Superior temporal gyrus (tissue), 1 donor: ENCODE data around the gene EXOC3L2.

Source experiments
- DNase-seq: peaks from one replicate; pipeline ENCODE4 v3.0.0-alpha.2; 2016; ENCODE audit errors: extremely low spot score

Gene EXOC3L2

GRCh38 chr19:45218911-45219743 lies 26.1 kb downstream of the EXOC3L2 start:
- DNase-seq: no peak

DNA sequence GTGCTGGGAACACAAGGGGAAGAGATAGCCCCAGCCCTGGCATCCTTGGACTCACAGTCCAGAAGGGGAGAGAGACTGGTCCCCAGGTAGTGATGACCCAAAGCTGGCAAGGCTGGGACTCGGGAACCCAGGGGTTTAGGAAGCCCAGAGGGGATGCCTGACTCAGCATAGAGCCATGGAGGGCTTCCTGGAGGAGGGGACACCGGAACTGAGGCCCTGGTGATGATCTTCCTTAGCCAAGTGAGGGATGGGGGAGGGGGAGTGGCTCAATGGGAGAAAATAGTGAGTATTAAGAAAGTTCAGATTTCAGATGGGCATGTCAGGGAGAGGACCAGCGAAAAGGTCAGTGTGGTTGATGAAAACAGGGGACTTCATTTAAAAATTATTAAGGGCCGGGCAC lies 26.8 kb downstream of the EXOC3L2 start:
- DNase-seq: no peak

- DNase-seq: no peak
These were observed 27.3 kb downstream of the EXOC3L2 start for GRCh38 chr19:45217957-45218334.

- no peak for DNase-seq
These were observed 27.8 kb downstream of the EXOC3L2 start for GRCh38 chr19:45217193-45217956.

- no peak for DNase-seq
These were observed 28.5 kb downstream of the EXOC3L2 start for GRCh38 chr19:45216667-45217066.

GRCh38 chr19:45215391-45216191 lies 29.6 kb downstream of the EXOC3L2 start:
- no peak for DNase-seq

DNA sequence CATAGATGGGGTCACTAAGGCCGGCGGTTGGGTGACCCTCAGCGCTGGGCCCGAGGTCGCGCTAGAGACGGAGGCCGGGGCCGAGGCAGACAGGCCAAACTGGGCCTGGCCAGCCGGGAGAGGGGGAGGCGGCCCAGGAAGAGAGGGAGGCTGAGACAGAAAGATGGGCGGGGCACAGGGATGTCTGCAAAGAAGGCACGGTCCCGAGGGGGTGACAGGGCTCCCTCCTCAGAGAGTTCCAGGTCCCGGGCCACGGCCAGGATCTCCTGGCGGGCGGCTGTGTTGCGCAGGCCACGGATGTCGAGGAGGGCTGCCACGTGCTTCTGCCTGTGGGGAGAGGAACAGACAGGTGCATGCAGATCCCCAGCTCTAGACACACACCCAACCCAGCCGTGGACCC lies 32.2 kb downstream of the EXOC3L2 start:
- no peak for DNase-seq

DNA sequence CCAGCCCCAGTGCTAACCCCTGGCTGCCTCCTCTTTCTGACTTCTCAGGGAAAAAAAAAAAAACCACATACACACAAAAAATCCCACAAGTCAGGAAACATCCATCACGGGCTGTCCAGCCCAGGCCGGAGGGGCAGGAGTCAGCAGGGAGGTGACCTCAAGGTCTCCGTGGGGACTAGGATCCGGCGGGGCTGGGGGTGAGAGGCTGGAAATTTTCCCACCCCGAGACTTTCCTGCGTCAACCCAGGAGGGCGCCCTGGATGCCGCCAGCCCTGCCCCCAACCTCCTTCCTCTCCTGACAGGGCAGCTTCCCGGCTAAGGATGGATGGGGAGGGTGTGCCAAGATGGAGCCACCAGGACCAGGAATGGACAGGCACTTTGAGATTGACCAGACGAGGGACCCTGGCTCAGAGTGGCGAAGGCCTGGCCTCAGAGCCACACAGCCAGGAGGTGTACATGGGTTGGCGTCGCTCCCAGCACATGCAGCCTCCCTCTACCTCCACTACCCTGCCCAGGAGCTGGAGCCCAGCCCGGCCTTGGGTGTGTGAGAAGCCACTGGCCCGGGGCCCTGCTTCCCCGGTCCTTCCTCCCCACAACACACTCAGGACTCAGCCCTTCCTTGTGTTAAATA lies 33.3 kb downstream of the EXOC3L2 start:
- no peak for DNase-seq

DNA sequence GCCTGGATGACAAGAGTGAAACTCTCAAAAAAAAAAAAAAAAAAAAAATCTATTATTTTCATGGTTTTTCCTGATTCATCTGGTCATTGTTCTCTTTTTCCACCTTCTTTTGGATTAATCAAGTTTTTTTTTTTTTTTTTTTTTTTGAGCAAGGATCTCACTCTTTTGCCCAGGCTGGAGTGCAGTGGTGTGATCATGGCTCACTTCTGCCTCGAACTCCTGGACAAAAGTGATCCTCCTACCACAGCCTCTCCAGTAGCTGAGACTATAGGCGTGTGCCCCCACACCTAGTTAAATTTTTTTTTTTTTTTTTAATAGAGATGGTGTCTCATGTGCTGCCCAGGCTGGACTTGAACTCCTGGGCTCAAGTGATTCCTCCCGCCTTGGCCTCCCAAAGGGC lies 38.9 kb downstream of the EXOC3L2 start:
- DNase-seq: no peak

DNA sequence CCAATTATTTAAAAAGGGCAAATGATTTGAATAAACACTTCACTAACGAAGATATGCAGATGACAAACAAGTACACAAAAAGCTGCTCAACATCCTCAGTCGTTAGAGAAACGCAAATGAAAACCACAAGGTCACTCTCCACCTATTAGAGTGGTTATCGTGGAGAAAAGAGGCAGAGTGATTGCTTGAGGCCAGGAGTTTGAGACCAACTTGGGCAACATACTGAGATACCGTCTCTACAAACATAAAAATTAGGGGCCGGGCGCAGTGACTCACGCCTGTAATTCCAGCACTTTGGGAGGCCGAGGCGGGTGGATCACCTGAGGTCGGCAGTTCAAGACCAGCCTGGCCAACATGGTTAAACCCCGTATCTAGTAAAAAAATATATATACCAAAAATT lies 39.4 kb downstream of the EXOC3L2 start:
- no peak for DNase-seq

DNA sequence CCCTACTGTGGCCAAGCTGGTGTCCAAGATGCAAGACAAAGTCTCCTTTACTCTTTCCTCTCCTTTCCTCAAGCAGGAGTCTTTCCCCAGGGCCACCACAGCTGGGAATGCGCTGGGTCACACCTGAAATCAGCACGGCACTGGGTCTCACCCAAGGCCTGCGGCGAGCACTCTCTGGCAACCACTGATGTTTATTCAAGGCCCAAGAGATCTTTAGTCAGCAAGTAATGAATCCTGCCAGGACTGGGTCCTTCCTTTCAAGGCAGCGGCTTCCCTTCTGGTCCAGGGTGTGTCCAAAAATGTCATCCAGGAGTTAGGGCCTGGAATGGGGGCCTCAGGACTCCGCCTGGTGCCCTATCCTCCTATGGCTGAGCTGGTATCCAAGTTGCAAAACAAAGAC lies 42.6 kb downstream of the EXOC3L2 start:
- no peak for DNase-seq

DNA sequence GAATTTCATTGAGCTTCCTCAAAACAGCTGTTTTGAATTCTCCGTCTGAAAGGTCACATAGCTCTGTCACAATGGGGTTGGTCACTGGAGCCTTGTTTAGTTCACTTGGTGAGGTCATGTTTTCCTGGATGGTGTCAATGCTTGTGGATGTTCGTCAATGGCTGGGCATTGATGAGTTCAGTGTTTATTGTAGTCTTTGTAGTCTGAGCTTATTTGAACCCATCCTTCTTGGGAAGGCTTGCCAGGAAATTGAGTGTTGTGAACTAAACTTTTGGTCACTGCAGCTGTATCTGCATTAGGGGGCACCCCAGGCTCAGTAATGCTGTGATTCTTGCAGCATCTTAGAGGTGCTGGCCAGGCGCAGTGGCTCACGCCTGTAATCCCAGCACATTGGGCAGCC lies 44.6 kb downstream of the EXOC3L2 start:
- DNase-seq: peak; percentile 50

DNA sequence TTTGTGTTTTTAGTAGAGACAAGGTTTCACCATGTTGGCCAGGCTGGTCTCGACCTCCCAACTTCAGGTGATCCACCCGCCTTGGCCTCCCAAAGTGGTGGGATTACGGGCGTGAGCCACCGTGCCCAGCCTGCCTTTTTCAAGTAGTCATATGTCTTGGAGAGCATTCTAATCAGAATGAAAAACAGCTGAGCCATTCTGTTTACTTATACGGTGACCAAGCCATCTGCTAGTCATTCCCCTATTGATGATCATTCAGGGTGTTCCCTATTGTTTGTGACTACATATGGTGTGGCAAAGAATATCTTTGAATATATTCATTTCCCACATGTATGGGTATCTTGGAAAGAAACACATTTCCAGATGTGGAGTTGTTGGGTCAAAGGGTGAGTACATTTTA lies 49.4 kb downstream of the EXOC3L2 start:
- DNase-seq: no peak

GRCh38 chr19:45191375-45191774 lies 53.8 kb downstream of the EXOC3L2 start:
- no peak for DNase-seq

DNA sequence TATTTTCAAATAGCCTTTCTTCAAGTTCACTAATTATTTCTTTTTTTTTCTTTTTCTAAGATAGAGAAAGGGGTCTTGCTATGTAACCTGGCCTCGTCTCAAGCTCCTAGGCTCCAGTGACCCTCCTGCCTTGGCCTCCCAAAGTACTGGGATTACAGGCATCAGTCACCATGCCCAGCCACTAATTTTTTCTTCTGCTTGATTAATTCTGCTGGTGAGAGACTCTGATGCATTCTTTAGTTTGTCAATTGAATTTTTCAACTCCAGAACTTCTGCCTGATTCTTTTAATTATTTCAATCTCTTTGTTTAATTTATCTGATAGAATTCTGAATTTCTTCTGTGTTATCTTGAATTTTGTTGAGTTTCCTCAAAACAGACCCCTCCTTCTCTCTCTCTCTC lies 55.2 kb downstream of the EXOC3L2 start:
- DNase-seq: no peak

GRCh38 chr19:45187421-45188100 lies 57.6 kb downstream of the EXOC3L2 start:
- no peak for DNase-seq

GRCh38 chr19:45186509-45187334 lies 58.5 kb downstream of the EXOC3L2 start:
- no peak for DNase-seq

DNA sequence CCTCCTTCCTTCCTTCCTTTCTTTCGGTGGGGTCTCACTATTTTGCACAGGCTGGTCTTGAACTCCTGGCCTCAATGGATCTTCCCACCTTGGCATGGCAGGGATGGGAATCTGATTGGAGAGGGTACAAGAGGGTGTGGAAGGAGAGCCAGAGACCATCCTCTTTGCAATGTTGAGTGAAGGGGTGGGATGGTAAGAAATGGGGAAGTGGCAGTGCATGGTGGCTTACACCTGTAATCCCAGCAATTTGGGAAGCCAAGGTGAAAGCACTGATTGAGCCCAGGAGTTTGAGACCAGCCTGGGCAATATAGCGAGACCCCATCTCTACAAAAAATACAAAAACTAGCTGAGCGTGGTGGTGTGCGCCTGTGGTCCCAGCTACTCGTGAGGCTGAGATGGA lies 61.1 kb downstream of the EXOC3L2 start:
- no peak for DNase-seq

DNA sequence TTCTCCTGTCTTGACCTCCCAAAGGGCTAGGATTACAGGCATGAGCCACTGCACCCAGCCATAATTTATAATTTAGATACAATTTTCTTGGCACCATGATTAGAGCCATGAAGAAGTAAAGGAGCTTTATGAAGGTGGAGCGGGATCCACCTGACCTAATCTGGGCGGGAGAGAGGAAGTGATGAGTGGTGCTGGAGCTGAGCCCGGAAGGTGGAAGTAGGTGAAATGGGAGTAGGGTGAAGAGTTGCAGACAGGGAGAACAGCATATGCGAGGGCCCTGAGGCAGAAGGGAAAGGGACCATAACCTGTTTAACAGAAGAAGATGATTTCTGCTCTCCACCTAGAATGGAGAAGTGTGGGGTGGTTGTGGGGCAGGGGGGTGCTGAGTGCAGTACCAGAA lies 62.4 kb downstream of the EXOC3L2 start:
- no peak for DNase-seq

DNA sequence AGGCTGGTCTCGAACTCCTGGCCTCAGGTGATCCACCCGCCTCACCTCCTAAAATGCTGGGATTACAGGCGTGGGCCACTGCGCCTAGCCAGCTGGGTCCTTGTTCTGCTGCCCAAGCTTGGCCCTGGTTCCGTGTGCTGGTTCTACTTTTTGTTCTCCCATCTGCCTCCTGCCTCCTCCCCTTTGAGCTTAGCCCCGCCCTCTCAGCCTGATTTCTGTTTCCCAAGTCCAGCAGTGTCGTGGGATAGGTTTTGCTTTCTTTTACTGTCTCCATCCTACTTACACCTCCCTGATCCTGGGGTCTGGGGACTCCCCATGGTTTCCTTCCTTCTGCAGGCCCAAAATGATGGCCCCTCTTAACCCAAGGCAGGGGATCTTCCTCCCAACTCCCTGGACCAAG lies 64.3 kb downstream of the EXOC3L2 start:
- DNase-seq: no peak
